Osteoblast (primary cell): Measurements from ENCODE around the gene APOL4. TPM values are rescaled to one million over a fixed set of nuclear protein-coding genes. Genes with fewer than 3 reads are reported as not detected.

Source experiments
- DNase-seq: peaks from one replicate; pipeline ENCODE4 v3.0.0; 2011; ENCODE audit warnings: low spot score, mixed read lengths; ENCODE audit not compliant: insufficient read length; ENCODE audit errors: missing footprints
- H2AFZ ChIP-seq: 2 replicates; pipeline ENCODE4 v1.6.0; 2011; ENCODE audit warnings: mild to moderate bottlenecking, low read length
- H3K27ac ChIP-seq: 2 replicates; pipeline ENCODE4 v1.5.1; 2011; ENCODE audit warnings: mild to moderate bottlenecking, low read depth, low read length, moderate library complexity
- H3K27me3 ChIP-seq: 2 replicates; pipeline ENCODE4 v1.6.0; 2012; ENCODE audit warnings: mild to moderate bottlenecking, control low read depth, inconsistent platforms, low read length, moderate library complexity; ENCODE audit not compliant: insufficient read depth
- H3K36me3 ChIP-seq: 2 replicates; pipeline ENCODE4 v1.5.1; 2011; ENCODE audit warnings: mild to moderate bottlenecking, low read length, control low read depth, moderate library complexity; ENCODE audit not compliant: insufficient read depth
- H3K4me1 ChIP-seq: 2 replicates; pipeline ENCODE4 v1.5.1; 2011; ENCODE audit warnings: mild to moderate bottlenecking, low read length, control low read depth, moderate library complexity; ENCODE audit not compliant: insufficient read depth
- H3K4me2 ChIP-seq: 2 replicates; pipeline ENCODE4 v1.6.0; 2011; ENCODE audit warnings: mild to moderate bottlenecking, low read length; ENCODE audit not compliant: insufficient read depth
- H3K4me3 ChIP-seq: fragments of 200-600 bp; sonication (generic); 3 replicates; pipeline ENCODE4 v1.5.1; 2012; ENCODE audit warnings: mild to moderate bottlenecking, low read length, inconsistent platforms; ENCODE audit not compliant: insufficient read depth
- H3K79me2 ChIP-seq: 2 replicates; pipeline ENCODE4 v1.6.0; 2012; ENCODE audit warnings: mild to moderate bottlenecking, low read length, control low read depth, inconsistent platforms; ENCODE audit not compliant: insufficient read depth
- H3K9me3 ChIP-seq: 2 replicates; pipeline ENCODE4 v1.5.1; 2011; ENCODE audit warnings: low read depth, low read length, control low read depth
- H4K20me1 ChIP-seq: 2 replicates; pipeline ENCODE4 v1.6.0; 2012; ENCODE audit warnings: mild to moderate bottlenecking, low read length, control low read depth; ENCODE audit not compliant: insufficient read depth
- CTCF ChIP-seq: IDR thresholded peaks from 2 replicates; pipeline ENCODE4 v1.5.1; 2011; ENCODE audit warnings: mild to moderate bottlenecking, low read depth, low read length, moderate library complexity; ENCODE audit errors: extremely low read depth
- total RNA-seq: library from RNA; depleted of rRNA; stranded (reverse); fragments of >200 nt; gene quantifications from 2 replicates; pipeline ENCODE4 v1.2.3, GENCODE V29; 2012

Gene APOL4
- total RNA-seq, 1 donor: 2.9 TPM

- no peak for TF ChIP-seq CTCF
- DNase-seq: no peak
- no peak overlapping the region for H2AFZ ChIP-seq
Observed at GRCh38 chr22:36171941-36172340, 29.7 kb downstream of the APOL4 start.

GRCh38 chr22:36166518-36167220, 34.9 kb downstream of the APOL4 start:
- H2AFZ ChIP-seq: no peak overlapping the region
- no peak overlapping the region for H3K27ac ChIP-seq
- H3K36me3 ChIP-seq: no peaks in the 10 kb centered on the region
- no peaks in the 10 kb centered on the region for H3K9me3 ChIP-seq
- DNase-seq: no peak
- no peak for TF ChIP-seq CTCF
- H3K4me3 ChIP-seq: no peak overlapping the region
- H3K79me2 ChIP-seq: no peaks in the 10 kb centered on the region
- no peak overlapping the region for H3K4me2 ChIP-seq
- peaks cover 2% of the 10 kb centered on the region for H3K4me1 ChIP-seq
- H3K27me3 ChIP-seq: no peaks in the 10 kb centered on the region
- no peaks in the 10 kb centered on the region for H4K20me1 ChIP-seq

More at GRCh38 chr22:36171941-36172340, 29.7 kb downstream of the APOL4 start:
- H3K27me3 ChIP-seq: no peaks in the 10 kb centered on the region
- no peaks in the 10 kb centered on the region for H3K36me3 ChIP-seq
- H3K79me2 ChIP-seq: no peaks in the 10 kb centered on the region
- no peak overlapping the region for H3K27ac ChIP-seq
- no peak overlapping the region for H3K4me3 ChIP-seq
- H3K4me2 ChIP-seq: no peak overlapping the region
- no peaks in the 10 kb centered on the region for H3K4me1 ChIP-seq
- no peaks in the 10 kb centered on the region for H3K9me3 ChIP-seq
- H4K20me1 ChIP-seq: no peaks in the 10 kb centered on the region

- Histone ChIP-seq H3K27me3 (no peaks in the 10 kb centered on the region), H3K9me3 (no peaks in the 10 kb centered on the region), H3K4me2 (no peak overlapping the region), H3K27ac (no peak overlapping the region), H2AFZ (no peak overlapping the region), H3K36me3 (no peaks in the 10 kb centered on the region), H3K79me2 (no peaks in the 10 kb centered on the region), H3K4me3 (no peak overlapping the region), H4K20me1 (no peaks in the 10 kb centered on the region), H3K4me1 (peaks cover 2% of the 10 kb centered on the region)
- no peak for DNase-seq
- TF ChIP-seq CTCF: no peak
Observed at GRCh38 chr22:36166086-36166485, 35.5 kb downstream of the APOL4 start.

- Histone ChIP-seq H3K4me3 (no peak overlapping the region), H3K27ac (no peak overlapping the region), H3K9me3 (no peaks in the 10 kb centered on the region), H4K20me1 (no peaks in the 10 kb centered on the region), H3K79me2 (no peaks in the 10 kb centered on the region), H3K27me3 (no peaks in the 10 kb centered on the region), H3K36me3 (no peaks in the 10 kb centered on the region), H2AFZ (no peak overlapping the region), H3K4me2 (no peak overlapping the region), H3K4me1 (peaks cover 6% of the 10 kb centered on the region)
- no peak for TF ChIP-seq CTCF
- DNase-seq: no peak
Observed at GRCh38 chr22:36165141-36165540, 36.5 kb downstream of the APOL4 start.
